ENCODE results near the gene KCNIP4.

GRCh38 chr4:21664355-21664754, 284.2 kb downstream of the KCNIP4 start:
- TF ChIP-seq POLR2A (IDR thresholded peaks at IDR 0.05), result no peak
- TF ChIP-seq CTCF (IDR thresholded peaks at IDR 0.05), result no peak
